ENCODE measurements around the gene HLTF.

DNA sequence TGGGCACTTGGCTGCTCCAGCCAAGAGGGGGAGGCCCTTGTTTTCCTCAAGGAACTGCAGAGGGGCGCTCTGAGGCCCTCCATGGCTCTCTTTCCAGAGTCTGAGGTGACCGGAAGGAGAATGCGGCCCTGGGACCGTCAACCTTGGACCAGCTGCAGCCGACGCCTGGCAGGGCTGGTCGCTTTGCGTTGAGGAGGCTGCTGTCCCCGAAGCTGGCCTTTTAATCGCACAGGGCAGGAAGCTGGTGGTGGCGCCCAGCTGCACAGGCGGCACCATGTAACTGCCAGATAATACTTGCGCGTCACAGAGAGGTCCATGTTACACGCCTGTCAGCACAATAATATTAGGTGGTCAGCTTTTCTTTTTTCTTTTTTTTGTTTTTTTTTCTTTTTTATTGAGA, 875 bp upstream of the HLTF start:
- TF ChIP-seq, protein P1, sequence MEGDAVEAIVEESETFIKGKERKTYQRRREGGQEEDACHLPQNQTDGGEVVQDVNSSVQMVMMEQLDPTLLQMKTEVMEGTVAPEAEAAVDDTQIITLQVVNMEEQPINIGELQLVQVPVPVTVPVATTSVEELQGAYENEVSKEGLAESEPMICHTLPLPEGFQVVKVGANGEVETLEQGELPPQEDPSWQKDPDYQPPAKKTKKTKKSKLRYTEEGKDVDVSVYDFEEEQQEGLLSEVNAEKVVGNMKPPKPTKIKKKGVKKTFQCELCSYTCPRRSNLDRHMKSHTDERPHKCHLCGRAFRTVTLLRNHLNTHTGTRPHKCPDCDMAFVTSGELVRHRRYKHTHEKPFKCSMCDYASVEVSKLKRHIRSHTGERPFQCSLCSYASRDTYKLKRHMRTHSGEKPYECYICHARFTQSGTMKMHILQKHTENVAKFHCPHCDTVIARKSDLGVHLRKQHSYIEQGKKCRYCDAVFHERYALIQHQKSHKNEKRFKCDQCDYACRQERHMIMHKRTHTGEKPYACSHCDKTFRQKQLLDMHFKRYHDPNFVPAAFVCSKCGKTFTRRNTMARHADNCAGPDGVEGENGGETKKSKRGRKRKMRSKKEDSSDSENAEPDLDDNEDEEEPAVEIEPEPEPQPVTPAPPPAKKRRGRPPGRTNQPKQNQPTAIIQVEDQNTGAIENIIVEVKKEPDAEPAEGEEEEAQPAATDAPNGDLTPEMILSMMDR (IDR thresholded peaks at IDR 0.05), result no peak
- no peak for TF ChIP-seq POLR2A (IDR thresholded peaks at IDR 0.05)

All from right lobe of liver (tissue), 4 donors.